ENCODE data around the gene CCDC148.

Gene CCDC148

DNA sequence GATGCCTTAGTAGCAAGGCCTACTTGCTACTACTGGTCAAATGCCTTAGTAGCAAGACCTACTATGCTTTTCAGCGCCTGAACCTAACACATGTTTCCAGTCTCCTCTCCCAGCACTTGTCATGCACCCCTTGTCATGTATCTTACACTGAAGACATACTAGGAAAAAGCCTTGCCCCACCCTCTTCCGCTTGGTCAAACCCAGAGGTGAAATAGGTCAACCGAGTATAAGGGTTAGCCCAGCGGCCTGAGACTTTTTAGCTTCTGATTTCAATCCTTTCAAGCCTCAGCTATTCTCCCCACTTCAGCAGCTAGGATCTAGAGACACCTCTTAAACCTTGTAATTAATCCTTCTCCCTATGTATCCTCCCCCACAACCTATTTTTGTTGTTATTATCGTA lies 281.6 kb downstream of the CCDC148 start:
- TF ChIP-seq POLR2A (IDR thresholded peaks at IDR 0.05; ENCODE audit: low read length) (no peak), GATA1 (IDR thresholded peaks at IDR 0.05; ENCODE audit: low read depth, low read length) (no peak)
- DNase-seq, result no peak

DNA sequence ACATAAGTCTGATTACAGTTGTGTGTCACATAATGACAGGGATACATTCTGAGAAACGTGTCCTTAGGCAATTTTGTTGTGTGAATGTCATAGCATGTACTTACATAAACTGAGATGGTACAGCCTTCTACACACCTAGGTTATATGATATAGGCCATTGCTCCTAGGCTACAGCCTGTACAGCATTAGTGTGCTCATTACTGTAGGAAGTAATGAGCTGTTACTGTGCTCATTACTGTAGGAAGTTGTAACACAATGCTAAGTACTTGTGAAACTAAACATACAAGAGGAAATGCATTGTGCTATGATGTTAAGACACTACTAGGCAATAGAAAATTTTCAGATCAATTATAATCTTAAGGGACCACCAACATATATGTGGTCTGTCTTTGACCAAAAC lies 282.1 kb downstream of the CCDC148 start:
- no peak for DNase-seq
- TF ChIP-seq GATA1 (IDR thresholded peaks at IDR 0.05; ENCODE audit: low read depth, low read length) (no peak), POLR2A (IDR thresholded peaks at IDR 0.05; ENCODE audit: low read length) (no peak)

DNA sequence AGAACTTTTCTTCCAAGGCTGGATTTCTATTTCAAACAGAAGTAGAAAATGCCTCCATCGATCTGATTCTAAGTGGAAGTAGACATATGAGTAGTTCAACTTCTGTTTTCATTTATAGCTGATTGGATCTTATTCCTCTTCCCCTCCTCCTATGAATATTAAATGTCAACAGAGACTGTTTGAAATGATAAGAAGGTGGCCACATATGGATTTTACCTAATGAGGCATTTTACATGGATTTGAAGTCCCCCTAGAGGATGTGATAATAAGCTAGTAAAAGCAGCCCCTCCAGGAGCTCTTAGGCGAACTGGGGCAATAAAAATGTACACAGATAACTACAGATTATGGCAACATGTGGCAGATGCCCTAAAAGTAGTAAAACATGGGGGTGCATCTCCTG lies 283.8 kb downstream of the CCDC148 start:
- no peak for TF ChIP-seq GATA1 (IDR thresholded peaks at IDR 0.05; ENCODE audit: low read depth, low read length)
- no peak for DNase-seq

GRCh38 chr2:158154596-158154995 lies 302.0 kb downstream of the CCDC148 start:
- no peak for DNase-seq
- TF ChIP-seq GATA1 (IDR thresholded peaks at IDR 0.05; ENCODE audit: low read depth, low read length), result no peak
- no peak for TF ChIP-seq POLR2A (IDR thresholded peaks at IDR 0.05; ENCODE audit: low read length)

GRCh38 chr2:158153270-158154015 lies 303.1 kb downstream of the CCDC148 start:
- TF ChIP-seq GATA1 (IDR thresholded peaks at IDR 0.05; ENCODE audit: low read depth, low read length), result no peak

GRCh38 chr2:158144914-158145625 lies 311.5 kb downstream of the CCDC148 start:
- no peak for DNase-seq
- no peak for TF ChIP-seq GATA1 (IDR thresholded peaks at IDR 0.05; ENCODE audit: low read depth, low read length)
- no peak for TF ChIP-seq POLR2A (IDR thresholded peaks at IDR 0.05; ENCODE audit: low read length)

More at GRCh38 chr2:158153270-158154015, 303.1 kb downstream of the CCDC148 start:
- DNase-seq, result no peak

DNA sequence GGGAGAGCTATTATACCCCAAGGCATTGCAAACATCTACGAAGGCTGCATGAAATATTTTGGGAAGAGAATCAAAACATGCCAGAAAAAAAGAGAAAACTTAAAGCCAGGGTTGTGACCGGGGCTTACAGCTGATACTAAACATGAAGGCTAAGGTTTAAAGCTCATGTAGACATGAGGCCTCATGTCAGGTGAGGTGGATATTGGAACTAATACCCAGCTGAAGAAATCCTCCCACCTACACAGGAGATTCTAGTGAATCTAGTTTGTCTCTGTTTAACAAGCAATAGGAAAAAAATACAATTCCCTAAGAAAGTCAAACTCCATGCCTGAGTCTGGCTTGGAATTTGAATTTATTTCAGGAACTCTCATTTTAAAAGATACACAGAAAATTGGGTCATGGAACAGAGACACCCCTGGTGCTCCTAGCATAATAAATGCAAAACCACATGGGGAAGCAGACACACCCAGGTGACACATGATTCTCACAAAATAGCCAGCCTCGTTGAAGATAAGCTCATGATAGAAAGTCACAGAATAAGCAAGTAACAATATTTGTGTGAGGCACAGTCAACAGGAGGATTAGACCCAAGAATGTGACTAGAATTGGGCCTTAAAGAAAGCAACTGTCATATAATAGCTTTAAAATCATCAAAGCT lies 312.7 kb downstream of the CCDC148 start:
- DNase-seq, result no peak
- no peak for TF ChIP-seq GATA1 (IDR thresholded peaks at IDR 0.05; ENCODE audit: low read depth, low read length)
- no peak for TF ChIP-seq POLR2A (IDR thresholded peaks at IDR 0.05; ENCODE audit: low read length)

DNA sequence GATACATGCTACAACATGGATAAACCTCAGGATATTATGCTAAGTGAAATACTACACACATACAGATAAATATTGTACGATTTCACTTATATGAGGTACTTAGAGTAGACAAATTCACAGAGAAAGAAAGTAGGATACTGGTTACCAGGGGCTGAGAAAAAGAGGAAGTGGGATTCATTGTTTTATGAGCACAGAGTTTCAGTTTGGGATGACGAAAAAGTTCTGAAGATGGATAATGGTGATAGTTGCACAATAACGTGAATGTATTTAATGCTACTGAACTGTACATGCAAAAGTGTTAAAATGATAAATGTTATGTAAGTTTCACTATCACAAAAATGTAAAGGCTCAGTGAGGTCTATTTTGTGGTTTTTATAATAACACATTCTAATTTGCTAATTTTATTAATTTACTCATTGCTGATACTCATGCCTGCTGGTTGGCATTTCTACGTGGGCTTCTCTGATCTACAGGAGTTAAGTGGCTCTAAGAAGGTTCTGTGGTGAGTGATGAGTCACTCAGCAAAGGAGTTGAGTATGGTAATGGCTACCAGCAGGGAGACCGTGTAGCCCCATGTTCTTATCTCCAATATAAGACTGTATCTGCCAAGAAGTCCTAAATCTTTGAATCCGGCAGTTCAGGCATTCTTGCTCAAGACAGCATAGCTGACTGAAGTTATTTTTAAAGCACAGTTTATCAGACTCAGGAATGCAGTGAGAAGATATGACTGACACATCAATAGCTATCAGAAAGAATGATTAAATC lies 313.8 kb downstream of the CCDC148 start:
- no peak for DNase-seq
- no peak for TF ChIP-seq GATA1 (IDR thresholded peaks at IDR 0.05; ENCODE audit: low read depth, low read length)
- TF ChIP-seq POLR2A (IDR thresholded peaks at IDR 0.05; ENCODE audit: low read length), result no peak

- TF ChIP-seq GATA1 (IDR thresholded peaks at IDR 0.05; ENCODE audit: low read depth, low read length) (no peak), POLR2A (IDR thresholded peaks at IDR 0.05; ENCODE audit: low read length) (no peak)
- no peak for DNase-seq
Measured at GRCh38 chr2:158142165-158142564, 314.4 kb downstream of the CCDC148 start.

DNA sequence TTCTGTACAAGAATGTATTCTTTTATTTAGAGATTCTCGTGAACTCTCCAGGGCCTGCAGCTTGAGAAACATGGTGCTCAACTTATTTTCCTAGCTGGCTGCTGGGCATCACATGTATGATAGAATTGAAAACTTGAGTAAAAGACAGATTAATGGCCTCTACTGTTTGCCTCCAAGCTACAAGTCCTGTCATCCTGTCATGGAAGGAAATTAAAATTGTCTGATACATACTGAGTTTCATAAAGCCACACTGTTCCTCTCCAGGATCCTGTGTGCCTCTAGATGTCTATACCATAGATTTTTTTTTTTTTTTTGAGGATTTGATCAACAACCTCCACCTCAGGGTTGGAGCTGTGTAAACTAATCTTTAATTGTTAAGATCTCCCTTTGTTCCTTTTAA lies 316.4 kb downstream of the CCDC148 start:
- TF ChIP-seq GATA1 (IDR thresholded peaks at IDR 0.05; ENCODE audit: low read depth, low read length) (no peak), POLR2A (IDR thresholded peaks at IDR 0.05; ENCODE audit: low read length) (no peak)
- DNase-seq, result no peak

GRCh38 chr2:158138255-158138654 lies 318.3 kb downstream of the CCDC148 start:
- TF ChIP-seq GATA1 (IDR thresholded peaks at IDR 0.05; ENCODE audit: low read depth, low read length) (no peak), POLR2A (IDR thresholded peaks at IDR 0.05; ENCODE audit: low read length) (no peak)
- DNase-seq, result no peak

GRCh38 chr2:158135096-158135495 lies 321.5 kb downstream of the CCDC148 start:
- TF ChIP-seq GATA1 (IDR thresholded peaks at IDR 0.05; ENCODE audit: low read depth, low read length), result no peak
- no peak for TF ChIP-seq POLR2A (IDR thresholded peaks at IDR 0.05; ENCODE audit: low read length)

DNA sequence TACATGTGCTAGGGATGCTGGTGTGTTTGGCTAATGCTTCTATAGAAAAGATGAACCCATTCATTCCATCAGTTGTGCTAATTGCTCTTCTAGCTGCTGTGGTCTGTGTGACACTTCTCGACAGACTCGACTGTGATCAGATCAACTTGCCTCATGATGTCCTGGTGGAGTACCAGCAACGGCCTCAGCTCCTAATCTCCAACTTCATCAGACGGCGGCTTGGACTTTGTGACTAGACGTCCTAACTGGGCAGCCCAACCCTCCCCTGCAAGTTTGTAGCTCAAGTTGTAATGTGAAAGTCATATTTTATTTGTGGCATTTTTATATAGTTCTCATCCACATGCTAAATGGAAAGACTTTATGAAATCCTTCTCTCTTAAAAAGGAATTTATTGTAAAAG lies 321.9 kb downstream of the CCDC148 start:
- TF ChIP-seq GATA1 (IDR thresholded peaks at IDR 0.05; ENCODE audit: low read depth, low read length), result no peak
- TF ChIP-seq POLR2A (IDR thresholded peaks at IDR 0.05; ENCODE audit: low read length), result no peak
- no peak for DNase-seq

More at GRCh38 chr2:158135096-158135495, 321.5 kb downstream of the CCDC148 start:
- DNase-seq, result no peak

- DNase-seq, result no peak
- TF ChIP-seq POLR2A (IDR thresholded peaks at IDR 0.05; ENCODE audit: low read length) (no peak), GATA1 (IDR thresholded peaks at IDR 0.05; ENCODE audit: low read depth, low read length) (no peak)
Measured at GRCh38 chr2:158134055-158134454, 322.5 kb downstream of the CCDC148 start.

Data from erythroblast (primary cell).